ENCODE results near the gene RCC1.
"Not testable (repeated sequence)": the region's sequence is repeated elsewhere in the genome, so short reads cannot be mapped to it uniquely, and the experiment has no call there.

The RCC1 gene

DNA sequence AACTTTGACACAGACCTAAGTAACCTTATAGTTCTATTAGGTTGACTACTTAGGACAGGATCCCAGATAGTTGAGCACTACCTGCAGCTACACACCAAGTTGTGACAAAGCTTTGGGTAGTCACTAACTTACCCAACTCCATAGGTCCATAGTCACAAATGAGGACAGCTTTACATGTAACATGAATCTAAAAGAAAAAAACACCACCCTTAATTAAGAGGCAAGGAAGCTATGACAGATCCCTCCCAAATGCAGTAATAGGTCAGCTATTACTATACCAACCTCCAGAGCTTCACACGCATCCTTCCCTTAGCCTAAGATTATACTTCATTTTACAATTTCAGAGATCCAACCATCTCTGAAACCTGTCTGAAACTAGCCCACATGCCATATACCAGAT is 73.6 kb downstream of the RCC1 start:
- no peak for TF ChIP-seq Cebpa-rat (IDR thresholded peaks at IDR 0.05)
- peaks cover 36% of the 10 kb centered on the region for H3K4me1 ChIP-seq
- H3K27me3 ChIP-seq: no peaks in the 10 kb centered on the region
- H3K36me3 ChIP-seq: peaks cover 66% of the 10 kb centered on the region
- H3K4me3 ChIP-seq: peak overlapping the region; percentile 95
- peak overlapping the region; percentile 98 for H3K4me2 ChIP-seq
- peak overlapping the region; percentile 94 for H3K9ac ChIP-seq
- H3K9me3 ChIP-seq: no peaks in the 10 kb centered on the region
- peaks cover 45% of the 10 kb centered on the region for H4K20me1 ChIP-seq
- H3K27ac ChIP-seq: no peak overlapping the region

DNA sequence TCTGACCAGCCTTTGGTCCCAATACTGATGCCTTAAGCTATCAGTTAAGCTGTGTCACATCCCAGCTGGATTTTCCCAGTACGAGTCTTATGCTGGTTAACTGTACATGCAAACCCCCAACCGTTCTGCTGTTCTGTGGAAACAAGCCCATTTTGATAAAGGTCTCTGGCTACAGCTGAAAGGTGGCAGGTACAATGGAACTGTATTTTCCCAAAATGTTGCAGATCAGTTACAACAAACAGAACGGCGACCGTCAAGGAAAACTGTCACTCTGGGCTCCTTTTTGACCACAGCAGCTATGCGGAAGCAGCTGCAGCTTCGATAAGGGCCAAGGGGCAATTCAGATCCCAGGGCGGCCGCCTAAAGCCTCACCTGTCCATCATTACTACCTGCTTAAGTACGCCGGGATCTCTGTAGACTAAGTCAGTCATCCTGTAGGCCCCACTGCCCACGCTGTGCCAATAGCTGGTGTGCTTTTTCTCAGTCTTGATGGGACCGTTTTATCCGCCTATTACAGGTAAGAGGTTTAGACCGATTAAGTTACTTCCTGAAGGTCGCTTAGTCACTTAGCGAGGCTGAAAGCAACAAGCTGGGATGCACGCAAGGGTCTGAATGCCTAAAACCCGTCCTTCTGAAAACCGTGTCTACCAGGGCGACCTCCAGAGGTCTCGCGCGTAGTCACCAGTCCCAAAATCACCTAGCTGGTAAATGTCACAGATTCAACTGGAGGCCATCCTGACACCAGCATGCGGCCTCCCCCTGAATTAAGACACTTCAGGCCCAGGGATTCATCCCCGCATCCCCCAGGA is 75.1 kb downstream of the RCC1 start:
- peak overlapping the region; percentile 94 for H3K9ac ChIP-seq
- peaks cover 36% of the 10 kb centered on the region for H3K4me1 ChIP-seq
- peaks cover 51% of the 10 kb centered on the region for H3K36me3 ChIP-seq
- no peaks in the 10 kb centered on the region for H3K27me3 ChIP-seq
- H3K9me3 ChIP-seq: no peaks in the 10 kb centered on the region
- peaks cover 45% of the 10 kb centered on the region for H4K20me1 ChIP-seq
- peak overlapping the region; percentile 95 for H3K4me3 ChIP-seq
- no peak for TF ChIP-seq Cebpa-rat (IDR thresholded peaks at IDR 0.05)
- peak overlapping the region; percentile 91 for H3K27ac ChIP-seq
- peak overlapping the region; percentile 98 for H3K4me2 ChIP-seq

DNA sequence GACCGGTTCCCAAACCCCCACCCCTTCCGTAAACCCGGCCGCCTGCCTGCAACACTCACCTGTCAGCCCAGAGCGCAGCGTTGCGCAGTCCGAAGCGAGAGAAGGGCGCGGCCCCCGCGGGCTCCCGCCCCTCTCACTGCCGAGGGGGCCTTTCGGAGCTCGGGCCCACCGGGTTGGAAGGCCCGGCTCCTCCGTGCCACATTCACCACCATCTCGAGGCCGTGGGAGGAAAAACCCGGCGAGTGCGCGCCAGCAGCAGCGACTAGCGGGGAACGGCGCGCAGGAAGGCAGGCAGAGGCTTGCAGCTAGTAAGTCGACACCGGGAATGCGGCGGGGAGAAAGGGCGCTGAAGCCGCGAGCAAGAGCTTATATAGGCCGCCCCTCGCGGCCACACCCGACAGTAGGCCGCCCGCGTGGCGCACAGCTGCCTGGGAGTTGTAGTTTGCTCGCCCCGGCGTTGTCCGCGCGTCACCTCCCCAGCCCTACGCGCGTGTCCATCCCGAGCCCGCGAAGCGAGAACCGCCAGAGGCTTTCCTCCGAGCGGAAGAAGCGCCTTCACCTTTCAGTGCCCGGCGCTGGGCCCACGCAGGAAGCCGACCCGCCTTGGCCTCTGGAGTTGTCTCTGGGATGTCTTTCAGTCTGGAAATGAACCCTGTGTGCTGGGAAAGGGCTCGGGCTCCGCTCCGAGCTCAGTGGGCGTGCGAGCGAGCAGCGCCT is 75.8 kb downstream of the RCC1 start:
- Histone ChIP-seq H3K4me2 (peak overlapping the region; percentile 98), H3K27ac (peak overlapping the region; percentile 91), H3K27me3 (no peaks in the 10 kb centered on the region), H3K9ac (peak overlapping the region; percentile 94), H3K4me1 (peaks cover 36% of the 10 kb centered on the region), H4K20me1 (peaks cover 45% of the 10 kb centered on the region), H3K36me3 (peaks cover 43% of the 10 kb centered on the region), H3K4me3 (peak overlapping the region; percentile 95), H3K9me3 (no peaks in the 10 kb centered on the region)
- TF ChIP-seq Cebpa-rat (IDR thresholded peaks at IDR 0.05): no peak

DNA sequence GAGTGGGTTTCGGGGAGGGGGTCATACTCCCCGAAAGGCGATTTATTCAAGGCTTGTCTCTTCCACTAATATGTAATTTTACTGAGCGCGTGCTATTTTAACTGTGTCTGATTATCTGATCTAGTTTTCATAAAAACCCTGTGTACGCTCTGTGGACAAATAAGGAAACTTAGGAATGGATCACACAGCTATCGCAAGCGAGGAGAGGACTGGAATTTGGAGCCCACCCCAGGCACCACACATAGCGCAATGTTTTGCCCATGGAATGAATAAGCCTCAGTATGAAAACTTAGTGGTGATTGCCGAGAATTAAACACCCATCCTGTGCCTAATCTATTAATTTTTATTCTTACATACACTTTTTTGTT is 76.4 kb downstream of the RCC1 start:
- Histone ChIP-seq H3K4me2 (peak overlapping the region; percentile 98), H3K36me3 (peaks cover 38% of the 10 kb centered on the region), H3K27me3 (no peaks in the 10 kb centered on the region), H3K4me3 (peak overlapping the region; percentile 95), H3K4me1 (peaks cover 35% of the 10 kb centered on the region), H3K27ac (peak overlapping the region; percentile 91), H3K9me3 (no peaks in the 10 kb centered on the region), H4K20me1 (peaks cover 44% of the 10 kb centered on the region), H3K9ac (peak overlapping the region; percentile 94)
- no peak for TF ChIP-seq Cebpa-rat (IDR thresholded peaks at IDR 0.05)

DNA sequence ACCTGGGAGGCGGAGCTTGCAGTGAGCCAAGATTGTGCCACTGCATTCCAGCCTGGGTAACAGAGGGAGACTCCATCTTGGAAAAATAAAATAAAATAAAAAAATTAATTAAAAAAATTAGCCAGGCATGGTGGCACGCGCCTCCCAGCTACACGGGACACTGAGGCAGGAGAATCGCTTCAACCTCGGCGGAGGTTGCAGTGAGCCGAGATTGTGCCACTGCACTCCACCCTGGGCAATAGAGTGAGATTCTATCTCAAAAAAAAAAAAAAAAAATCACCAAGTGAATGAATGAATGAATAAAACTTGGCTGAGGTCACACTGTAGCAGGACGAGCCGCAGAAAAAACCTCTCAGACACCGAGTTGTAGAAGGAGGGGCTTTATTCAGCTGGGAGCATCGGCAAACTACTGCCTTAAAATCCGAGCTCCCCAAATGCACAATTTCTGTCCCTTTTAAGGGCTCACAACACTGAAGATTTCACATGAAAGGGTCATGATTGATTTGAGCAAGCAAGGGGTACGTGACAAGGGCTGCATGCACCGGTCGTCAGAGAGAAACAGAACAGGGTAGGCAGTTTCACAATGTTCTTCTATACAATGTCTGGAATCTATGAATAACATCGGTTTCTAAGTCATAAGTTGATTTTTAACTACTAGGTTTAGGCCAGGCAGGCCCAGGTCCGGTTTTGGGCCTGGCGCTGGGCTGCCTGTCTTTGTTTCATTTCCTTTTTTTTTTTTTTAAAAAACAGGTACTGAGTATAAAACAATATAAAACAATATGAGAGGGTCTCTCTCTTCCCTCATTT is 80.9 kb downstream of the RCC1 start:
- not testable (repeated sequence) for H3K9ac ChIP-seq, H3K4me3 ChIP-seq, H3K9me3 ChIP-seq, H3K4me2 ChIP-seq, H3K4me1 ChIP-seq, H3K36me3 ChIP-seq, H3K27ac ChIP-seq, H4K20me1 ChIP-seq
- peaks cover 10% of the 10 kb centered on the region for H3K27me3 ChIP-seq

All from BLaER1 (cell line).